ENCODE results near the gene NET1.

GRCh38 chr10:5447056-5447455 lies 34.7 kb downstream of the NET1 start:
- TF ChIP-seq, protein P1, sequence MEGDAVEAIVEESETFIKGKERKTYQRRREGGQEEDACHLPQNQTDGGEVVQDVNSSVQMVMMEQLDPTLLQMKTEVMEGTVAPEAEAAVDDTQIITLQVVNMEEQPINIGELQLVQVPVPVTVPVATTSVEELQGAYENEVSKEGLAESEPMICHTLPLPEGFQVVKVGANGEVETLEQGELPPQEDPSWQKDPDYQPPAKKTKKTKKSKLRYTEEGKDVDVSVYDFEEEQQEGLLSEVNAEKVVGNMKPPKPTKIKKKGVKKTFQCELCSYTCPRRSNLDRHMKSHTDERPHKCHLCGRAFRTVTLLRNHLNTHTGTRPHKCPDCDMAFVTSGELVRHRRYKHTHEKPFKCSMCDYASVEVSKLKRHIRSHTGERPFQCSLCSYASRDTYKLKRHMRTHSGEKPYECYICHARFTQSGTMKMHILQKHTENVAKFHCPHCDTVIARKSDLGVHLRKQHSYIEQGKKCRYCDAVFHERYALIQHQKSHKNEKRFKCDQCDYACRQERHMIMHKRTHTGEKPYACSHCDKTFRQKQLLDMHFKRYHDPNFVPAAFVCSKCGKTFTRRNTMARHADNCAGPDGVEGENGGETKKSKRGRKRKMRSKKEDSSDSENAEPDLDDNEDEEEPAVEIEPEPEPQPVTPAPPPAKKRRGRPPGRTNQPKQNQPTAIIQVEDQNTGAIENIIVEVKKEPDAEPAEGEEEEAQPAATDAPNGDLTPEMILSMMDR (IDR thresholded peaks at IDR 0.05; ENCODE audit: extremely low read depth in 1 of 2, insufficient read depth in 1 of 2, low read depth in 1 of 2, low read length in 2 of 2), result no peak
- no peak for TF ChIP-seq POLR2A (IDR thresholded peaks at IDR 0.05; ENCODE audit: low read depth, low read length)
- TF ChIP-seq POLR2AphosphoS5 (IDR thresholded peaks at IDR 0.05; ENCODE audit: insufficient read depth, low read depth, low read length), result no peak
- TF ChIP-seq MAX (IDR thresholded peaks at IDR 0.05; ENCODE audit: insufficient read depth, insufficient read length), result no peak
- TF ChIP-seq GATA2 (IDR thresholded peaks at IDR 0.05; ENCODE audit: insufficient read depth, insufficient read length, low read depth, low read length), result no peak
- no peak for TF ChIP-seq EZH2 (IDR thresholded peaks at IDR 0.05; ENCODE audit: borderline replicate concordance, low read depth, low read length, severe bottlenecking)
- no peak for TF ChIP-seq JUN (IDR thresholded peaks at IDR 0.05; ENCODE audit: borderline replicate concordance, insufficient read depth, insufficient read length, low read depth)
- TF ChIP-seq MYC (IDR thresholded peaks at IDR 0.05; ENCODE audit: low read depth, low read length), result no peak
- no peak for TF ChIP-seq FOS (IDR thresholded peaks at IDR 0.05; ENCODE audit: borderline replicate concordance, insufficient read depth, low read length)
